Esophagus muscularis mucosa (tissue), 4 donors: Measurements from ENCODE around the gene RGMB. TPM values are rescaled to one million over a fixed set of nuclear protein-coding genes. Genes with fewer than 3 reads are reported as not detected.
A peak's percentile ranks its signal among the peaks of the same experiment; 100 is the strongest.

ENCODE experiments used
- DNase-seq: peaks from one replicate; pipeline ENCODE4 v3.0.0-alpha.2; 2017; ENCODE audit errors: extremely low spot score
- H3K27ac ChIP-seq, 4 donors: fragments of 200-600 bp; sonication (generic); replicated peaks in 1 of 4; 1 replicate in 3 of 4; 2 replicates in 1 of 4; pipeline ENCODE4 v1.5.1; 2016 to 2019; ENCODE audit warnings: mild to moderate bottlenecking in 1 of 4
- H3K27me3 ChIP-seq, 4 donors: fragments of 200-600 bp; sonication (generic); one replicate each; pipeline versions ENCODE4 v1.5.1 to v1.6.0; 2016 to 2019
- H3K36me3 ChIP-seq, 4 donors: fragments of 200-600 bp; sonication (generic); one replicate each; pipeline ENCODE4 v1.5.1; 2016 to 2019
- H3K4me1 ChIP-seq, 4 donors: fragments of 200-600 bp; sonication (generic); one replicate each; pipeline ENCODE4 v1.5.1; 2016 to 2019
- H3K4me3 ChIP-seq, 4 donors: fragments of 200-600 bp; sonication (generic); 1 replicate in 2 of 4; 2 replicates in 2 of 4; pipeline ENCODE4 v1.5.1; 2016 to 2019; ENCODE audit warnings: mild to moderate bottlenecking in 4 of 4, moderate library complexity in 1 of 4
- H3K9me3 ChIP-seq, 4 donors: fragments of 200-600 bp; sonication (generic); 1 replicate in 3 of 4; 2 replicates in 1 of 4; pipeline ENCODE4 v1.5.1; 2016 to 2019
- CTCF ChIP-seq, 3 experiments: fragments of 200-600 bp in 2 of 3; fragments of 450-650 bp in 1 of 3; sonication (generic) in 2 of 3; IDR thresholded peaks; one replicate each; pipeline ENCODE4 v1.5.1; 2017 to 2019; ENCODE audit warnings: antibody characterized with exemption in 3 of 3, mild to moderate bottlenecking in 2 of 3, moderate library complexity in 1 of 3
- EP300 ChIP-seq: sonication (generic); formaldehyde crosslinking; IDR thresholded peaks from one replicate; pipeline ENCODE4 v1.6.1; 2017; ENCODE audit warnings: antibody characterized with exemption
- POLR2A ChIP-seq: fragments of 450-650 bp; IDR thresholded peaks from one replicate; pipeline ENCODE4 v1.6.1; 2017; ENCODE audit warnings: antibody characterized with exemption, moderate library complexity, mild to moderate bottlenecking, low read depth
- POLR2AphosphoS5 ChIP-seq, 2 donors: sonication (generic); formaldehyde crosslinking; IDR thresholded peaks; one replicate each; pipeline ENCODE4 v1.6.1; 2017; ENCODE audit warnings: antibody characterized with exemption in 2 of 2
- WGBS: methylation state at CpG from one replicate; pipeline ENCODE4 v1.1.5; 2018; 5-methylcytosine and 5-hydroxymethylcytosine counted together
- intact Hi-C: fragments of 100-400 bp; cut with DNase I; formaldehyde crosslinking; loops from one replicate; pipeline ENCODE4 v1.15.1; 2023
- total RNA-seq, 4 donors: library from RNA; depleted of rRNA; stranded (reverse); fragments of >200 nt; gene quantifications; one replicate each; pipeline versions ENCODE4 v1.1.0 to v1.2.1, GENCODE V29; 2016

RGMB gene
- total RNA-seq, 4 donors from 2014 or later: 145 to 198 (median 183) TPM

DNA sequence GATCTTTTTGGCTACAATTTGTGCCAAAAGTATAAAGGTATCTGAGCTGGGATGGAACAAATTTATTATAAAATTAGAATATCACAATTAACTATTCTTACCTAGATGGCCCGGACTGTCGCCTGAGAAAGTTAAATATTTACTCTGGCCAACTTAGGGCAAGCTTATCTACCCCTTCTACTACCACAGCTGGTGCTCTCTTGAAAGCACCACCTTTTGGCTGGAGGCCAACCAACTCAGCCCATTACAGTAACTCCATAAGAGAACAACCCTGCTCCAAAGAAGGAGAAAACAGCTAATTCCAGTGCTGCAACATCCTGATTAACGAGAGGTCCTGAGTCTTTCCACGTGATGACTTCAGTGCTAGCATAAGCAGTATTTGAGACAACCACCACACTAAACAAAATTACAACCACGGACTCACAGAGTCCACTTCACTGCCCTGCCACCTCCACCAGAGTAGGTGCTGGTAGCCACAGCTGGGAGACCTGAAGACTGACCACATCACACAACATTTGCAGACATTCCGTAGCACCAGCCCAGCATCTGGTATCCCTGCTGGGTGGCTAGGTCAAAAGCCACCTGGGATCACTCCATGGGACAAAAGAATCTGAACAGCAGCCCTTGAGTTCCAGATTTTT, 43.2 kb downstream of the RGMB start:
- WGBS: 94% methylated on average over 6 of the region's 6 CpGs
- TF ChIP-seq POLR2A: no peak
- TF ChIP-seq CTCF (IDR thresholded peaks at IDR 0.05): no peak
- no peak for TF ChIP-seq POLR2AphosphoS5 (IDR thresholded peaks at IDR 0.05)
- no peak for TF ChIP-seq EP300
- intact Hi-C loops: no loop called here

DNA sequence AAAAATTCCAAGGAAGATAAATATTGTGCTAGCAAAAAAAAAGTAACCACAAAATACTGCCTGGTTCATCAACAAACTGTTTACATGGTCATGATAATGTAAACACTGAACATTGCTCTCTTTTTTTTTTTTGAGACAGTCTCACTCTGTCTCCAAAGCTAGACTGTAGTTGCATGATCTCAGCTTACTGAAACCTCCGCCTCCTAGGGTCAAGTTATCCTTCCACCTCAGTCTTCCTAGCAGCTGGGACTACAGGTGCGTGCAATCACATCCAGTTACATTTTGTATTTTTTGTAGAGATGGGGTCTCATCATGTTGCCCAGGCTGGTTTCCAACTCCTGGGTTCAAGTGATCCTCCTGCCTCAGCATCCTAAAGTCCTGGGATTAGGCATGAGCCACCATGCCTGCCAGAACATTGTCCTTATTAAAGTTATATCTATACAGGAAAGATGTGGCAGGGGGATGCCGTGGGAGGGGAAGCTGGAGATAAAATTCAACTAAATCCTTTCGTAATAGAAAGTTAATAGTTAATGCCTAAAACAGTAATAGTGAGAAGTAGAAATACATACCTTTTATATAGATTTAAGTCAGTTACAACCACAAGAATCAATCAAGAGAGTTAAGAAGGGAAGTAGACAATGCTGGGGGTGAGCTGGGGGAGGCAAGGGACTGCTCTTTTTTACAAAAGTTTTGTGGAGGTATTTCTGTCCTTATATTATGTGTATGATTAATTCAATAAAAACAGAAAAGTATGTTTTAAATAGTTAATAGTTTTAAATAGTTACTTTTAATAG, 52.3 kb downstream of the RGMB start:
- Histone ChIP-seq H3K4me1 (no peaks in the 10 kb centered on the region), H3K36me3 (no peaks in the 10 kb centered on the region), H3K27me3 (no peaks in the 10 kb centered on the region), H3K9me3 (peaks cover 0 to 6% (median 5%) of the 10 kb centered on the region in 4 donors), H3K4me3 (no peak overlapping the region), H3K27ac (no peak overlapping the region)
- 94% methylated on average over 4 of the region's 4 CpGs for WGBS
- TF ChIP-seq POLR2A (no peak), POLR2AphosphoS5 (IDR thresholded peaks at IDR 0.05) (no peak), CTCF (IDR thresholded peaks at IDR 0.05) (no peak), EP300 (no peak)
- DNase-seq: no peak
- intact Hi-C loops: loop anchor here (5.0 kb wide), 1 partner anchor 1593 kb away; no protein-coding TSS in a partner anchor

More for the DNA sequence above, 43.2 kb downstream of the RGMB start:
- no peak for DNase-seq
- H3K27ac ChIP-seq: no peak overlapping the region
- no peaks in the 10 kb centered on the region for H3K27me3 ChIP-seq
- no peaks in the 10 kb centered on the region for H3K36me3 ChIP-seq
- peaks cover 0 to 11% (median 7%) of the 10 kb centered on the region in 4 donors for H3K9me3 ChIP-seq
- no peak overlapping the region for H3K4me3 ChIP-seq
- no peaks in the 10 kb centered on the region for H3K4me1 ChIP-seq

GRCh38 chr5:98827161-98827560, 53.7 kb downstream of the RGMB start:
- no peak overlapping the region for H3K4me3 ChIP-seq
- no peaks in the 10 kb centered on the region for H3K36me3 ChIP-seq
- no peaks in the 10 kb centered on the region for H3K27me3 ChIP-seq
- 11% methylated on average over 1 of the region's 1 CpG for WGBS
- TF ChIP-seq POLR2AphosphoS5 (IDR thresholded peaks at IDR 0.05): no peak
- peak; percentile 58 to 67 (median 59) for TF ChIP-seq CTCF (IDR thresholded peaks at IDR 0.05)
- no peak for TF ChIP-seq POLR2A
- H3K4me1 ChIP-seq: no peaks in the 10 kb centered on the region
- no peak for DNase-seq
- no peak overlapping the region for H3K27ac ChIP-seq
- no peaks in the 10 kb centered on the region for H3K9me3 ChIP-seq
- intact Hi-C loops: loop anchor here (5.0 kb wide), 1 partner anchor 1595 kb away; no protein-coding TSS in a partner anchor

- H3K9me3 ChIP-seq: no peaks in the 10 kb centered on the region
- TF ChIP-seq POLR2A (no peak), CTCF (IDR thresholded peaks at IDR 0.05) (no peak), POLR2AphosphoS5 (IDR thresholded peaks at IDR 0.05) (no peak), EP300 (no peak)
- intact Hi-C loops: loop anchor here (5.0 kb wide), 1 partner anchor 1595 kb away; no protein-coding TSS in a partner anchor
- 82% methylated on average over 7 of the region's 7 CpGs for WGBS
- H3K36me3 ChIP-seq: no peaks in the 10 kb centered on the region
- H3K27me3 ChIP-seq: no peaks in the 10 kb centered on the region
- no peak for DNase-seq
- no peaks in the 10 kb centered on the region for H3K4me1 ChIP-seq
- no peak overlapping the region for H3K27ac ChIP-seq
- H3K4me3 ChIP-seq: no peak overlapping the region
Measured at GRCh38 chr5:98827588-98828284, 54.3 kb downstream of the RGMB start.
